ENCODE results near the gene KYNU. TPM values are rescaled to one million over a fixed set of nuclear protein-coding genes. Genes with fewer than 3 reads are reported as not detected.

Gene KYNU
- total RNA-seq, 1 experiment from 2014 or later: 0.37 TPM

DNA sequence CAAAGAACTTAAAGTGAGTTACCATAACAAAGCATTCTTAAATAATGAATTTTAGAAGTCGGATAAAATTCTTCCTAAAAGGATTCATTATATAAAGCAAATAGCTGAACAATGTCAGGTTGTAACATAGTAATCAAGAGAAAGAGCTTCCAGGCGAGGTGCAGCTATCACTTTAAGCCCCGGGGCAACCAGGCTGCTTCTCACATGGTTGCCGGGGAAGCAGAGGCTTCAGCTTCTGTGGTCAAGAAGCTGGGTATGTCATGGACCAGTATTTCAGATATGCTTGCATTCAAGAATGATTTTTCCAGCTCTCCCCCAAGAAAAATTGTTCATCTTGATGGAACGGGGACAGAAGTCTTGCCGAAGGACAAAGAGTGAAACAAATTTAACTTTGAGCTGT lies 23.6 kb upstream of the KYNU start:
- Histone ChIP-seq H2BK15ac (ENCODE audit: low read depth, low read length) (no peak overlapping the region), H3K23me2 (ENCODE audit: insufficient read length, low read depth, low read length, poor library complexity, severe bottlenecking) (no peaks in the 10 kb centered on the region), H2BK20ac (ENCODE audit: low read depth, low read length, poor library complexity, severe bottlenecking) (no peak overlapping the region), H2AFZ (ENCODE audit: low read length) (no peak overlapping the region), H3K27ac (ENCODE audit: insufficient read length, low read depth, low read length) (no peak overlapping the region), H3K79me2 (ENCODE audit: insufficient read depth, low read length) (no peaks in the 10 kb centered on the region), H3K14ac (ENCODE audit: insufficient read depth, low read length) (no peak overlapping the region), H3K18ac (ENCODE audit: insufficient read length, low read depth, low read length) (no peak overlapping the region), H4K8ac (replicated peaks; ENCODE audit: insufficient read length, low read depth, low read length) (no peak overlapping the region), H3K23ac (ENCODE audit: insufficient read length, low read depth, low read length) (no peak overlapping the region), H3K4me1 (ENCODE audit: insufficient read depth, low read length) (no peaks in the 10 kb centered on the region), H2AK5ac (ENCODE audit: insufficient read length, low read length) (no peak overlapping the region), H3K9me3 (ENCODE audit: control insufficient read depth, low read depth, low read length) (no peaks in the 10 kb centered on the region), H3K4me2 (ENCODE audit: insufficient read depth, insufficient read length, low read length) (no peak overlapping the region), H3K27me3 (ENCODE audit: insufficient read depth, low read length) (no peaks in the 10 kb centered on the region), H3K56ac (ENCODE audit: insufficient read length, low read depth, low read length) (no peak overlapping the region), H3T11ph (ENCODE audit: low read length) (no peak overlapping the region), H3K79me1 (ENCODE audit: insufficient read depth, low read depth, low read length, poor library complexity, severe bottlenecking) (no peaks in the 10 kb centered on the region), H4K91ac (ENCODE audit: insufficient read length, low read depth, low read length) (no peak overlapping the region), H3K4ac (ENCODE audit: low read depth, low read length) (no peak overlapping the region), H4K20me1 (ENCODE audit: control insufficient read depth, insufficient read depth, insufficient read length) (no peaks in the 10 kb centered on the region), H2BK120ac (ENCODE audit: low read depth, low read length, poor library complexity, severe bottlenecking) (no peak overlapping the region), H3K9ac (ENCODE audit: extremely low read depth, insufficient read length, low read length) (no peak overlapping the region), H2BK12ac (ENCODE audit: insufficient read length, low read depth, low read length) (no peak overlapping the region), H2BK5ac (ENCODE audit: insufficient read length, low read length) (no peak overlapping the region), H4K5ac (ENCODE audit: insufficient read length, low read depth, low read length) (no peak overlapping the region)
- no peak for DNase-seq
- H3K9me3 Mint-ChIP-seq: no peaks in the 10 kb centered on the region; a peak in 1 of 5 replicates
- H3K4me3 Mint-ChIP-seq: no peak overlapping the region
- no peak overlapping the region for H3K27ac Mint-ChIP-seq
- TF ChIP-seq, protein P1, sequence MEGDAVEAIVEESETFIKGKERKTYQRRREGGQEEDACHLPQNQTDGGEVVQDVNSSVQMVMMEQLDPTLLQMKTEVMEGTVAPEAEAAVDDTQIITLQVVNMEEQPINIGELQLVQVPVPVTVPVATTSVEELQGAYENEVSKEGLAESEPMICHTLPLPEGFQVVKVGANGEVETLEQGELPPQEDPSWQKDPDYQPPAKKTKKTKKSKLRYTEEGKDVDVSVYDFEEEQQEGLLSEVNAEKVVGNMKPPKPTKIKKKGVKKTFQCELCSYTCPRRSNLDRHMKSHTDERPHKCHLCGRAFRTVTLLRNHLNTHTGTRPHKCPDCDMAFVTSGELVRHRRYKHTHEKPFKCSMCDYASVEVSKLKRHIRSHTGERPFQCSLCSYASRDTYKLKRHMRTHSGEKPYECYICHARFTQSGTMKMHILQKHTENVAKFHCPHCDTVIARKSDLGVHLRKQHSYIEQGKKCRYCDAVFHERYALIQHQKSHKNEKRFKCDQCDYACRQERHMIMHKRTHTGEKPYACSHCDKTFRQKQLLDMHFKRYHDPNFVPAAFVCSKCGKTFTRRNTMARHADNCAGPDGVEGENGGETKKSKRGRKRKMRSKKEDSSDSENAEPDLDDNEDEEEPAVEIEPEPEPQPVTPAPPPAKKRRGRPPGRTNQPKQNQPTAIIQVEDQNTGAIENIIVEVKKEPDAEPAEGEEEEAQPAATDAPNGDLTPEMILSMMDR (conservative IDR thresholded peaks at IDR 0.05): no peak
- no peaks in the 10 kb centered on the region for H3K27me3 Mint-ChIP-seq (ENCODE audit: low read depth)
- H3K4me1 Mint-ChIP-seq: peaks cover 0 to 2% of the 10 kb centered on the region in 2 experiments; a peak in 2 of 4 replicates
- H3K36me3 Mint-ChIP-seq (ENCODE audit: insufficient read depth in 1 of 3, low read depth in 3 of 3): peaks cover 0 to 3% (median 0%) of the 10 kb centered on the region in 3 experiments; a peak in 2 of 7 replicates
- WGBS (ENCODE audit: extremely low coverage, insufficient read length, low lambda C conversion rate): no CpG with 5 or more reads among the region's 6 CpGs

Data from H9 (cell line).